ENCODE results near the gene MARF1. TPM values are rescaled to one million over a fixed set of nuclear protein-coding genes. Genes with fewer than 3 reads are reported as not detected.

MARF1 gene
- total and polyA plus RNA-seq, 3 donors from 2014 or later = 30.9 to 57.9 (median 49.7) TPM

DNA sequence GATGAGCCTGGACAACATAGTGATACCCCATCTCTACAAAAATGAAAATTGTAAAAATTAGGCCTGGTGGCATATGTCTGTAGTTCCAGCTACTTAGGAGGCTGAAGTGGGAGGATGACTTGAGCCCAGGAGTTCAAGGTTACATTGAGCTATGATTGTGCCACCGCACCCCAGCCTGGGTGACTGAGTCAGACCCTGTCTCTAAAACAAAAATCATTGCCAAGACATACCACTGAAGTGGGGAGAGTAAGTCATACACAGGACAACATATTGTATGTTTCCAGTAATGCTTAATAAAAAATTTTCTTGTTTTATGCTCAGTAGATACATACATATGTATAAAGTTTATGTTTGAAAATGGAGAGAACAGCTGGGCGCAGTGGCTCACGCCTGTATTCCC lies 46.3 kb upstream of the MARF1 start:
- Histone ChIP-seq H3K36me3 (ENCODE audit: low read depth, missing control alignments) (no peaks in the 10 kb centered on the region), H3K27me3 (no peaks in the 10 kb centered on the region), H3K9me3 (no peaks in the 10 kb centered on the region), H3K4me3 (no peak overlapping the region), H3K4me1 (no peaks in the 10 kb centered on the region), H3K27ac (no peak overlapping the region)
- no peak for DNase-seq
- intact Hi-C loops (cut with DNase I; ENCODE audit: low total_unique reads) = no loop called here
- WGBS, 2 donors = 80 to 84% methylated on average over 3 of the region's 3 CpGs
- TF ChIP-seq, protein P1, sequence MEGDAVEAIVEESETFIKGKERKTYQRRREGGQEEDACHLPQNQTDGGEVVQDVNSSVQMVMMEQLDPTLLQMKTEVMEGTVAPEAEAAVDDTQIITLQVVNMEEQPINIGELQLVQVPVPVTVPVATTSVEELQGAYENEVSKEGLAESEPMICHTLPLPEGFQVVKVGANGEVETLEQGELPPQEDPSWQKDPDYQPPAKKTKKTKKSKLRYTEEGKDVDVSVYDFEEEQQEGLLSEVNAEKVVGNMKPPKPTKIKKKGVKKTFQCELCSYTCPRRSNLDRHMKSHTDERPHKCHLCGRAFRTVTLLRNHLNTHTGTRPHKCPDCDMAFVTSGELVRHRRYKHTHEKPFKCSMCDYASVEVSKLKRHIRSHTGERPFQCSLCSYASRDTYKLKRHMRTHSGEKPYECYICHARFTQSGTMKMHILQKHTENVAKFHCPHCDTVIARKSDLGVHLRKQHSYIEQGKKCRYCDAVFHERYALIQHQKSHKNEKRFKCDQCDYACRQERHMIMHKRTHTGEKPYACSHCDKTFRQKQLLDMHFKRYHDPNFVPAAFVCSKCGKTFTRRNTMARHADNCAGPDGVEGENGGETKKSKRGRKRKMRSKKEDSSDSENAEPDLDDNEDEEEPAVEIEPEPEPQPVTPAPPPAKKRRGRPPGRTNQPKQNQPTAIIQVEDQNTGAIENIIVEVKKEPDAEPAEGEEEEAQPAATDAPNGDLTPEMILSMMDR (IDR thresholded peaks at IDR 0.05) = no peak
- no peak for TF ChIP-seq POLR2A (IDR thresholded peaks at IDR 0.05)

DNA sequence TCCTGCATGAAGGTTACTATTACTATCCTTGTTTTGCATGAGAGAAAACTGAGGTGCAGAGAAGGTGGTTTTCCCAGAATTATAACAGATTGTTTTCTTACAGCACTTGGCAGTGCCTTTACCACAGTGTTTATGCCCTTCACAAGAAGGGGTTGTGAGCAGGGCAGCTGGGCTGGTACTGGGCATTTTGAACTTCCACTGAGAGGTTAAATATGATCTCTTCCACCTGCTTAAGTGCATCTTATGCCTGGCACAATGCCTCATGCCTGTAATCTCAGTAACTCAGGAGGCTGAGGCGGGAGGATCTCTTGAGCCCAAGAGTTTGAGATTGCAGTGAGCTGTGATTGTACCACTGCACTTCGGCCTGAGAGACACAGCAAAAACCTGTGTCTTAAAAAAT lies 43.3 kb upstream of the MARF1 start:
- DNase-seq = no peak
- no peak overlapping the region for H3K27ac ChIP-seq
- TF ChIP-seq, protein P1 (IDR thresholded peaks at IDR 0.05) = no peak
- no peak for TF ChIP-seq POLR2A (IDR thresholded peaks at IDR 0.05)
- H3K36me3 ChIP-seq (ENCODE audit: low read depth, missing control alignments) = no peaks in the 10 kb centered on the region
- no peak overlapping the region for H3K4me3 ChIP-seq
- H3K9me3 ChIP-seq = no peaks in the 10 kb centered on the region
- H3K4me1 ChIP-seq = peaks cover 3% of the 10 kb centered on the region
- H3K27me3 ChIP-seq = no peaks in the 10 kb centered on the region
- intact Hi-C loops (cut with DNase I; ENCODE audit: low total_unique reads) = no loop called here
- 76 to 79% methylated on average over 2 of the region's 2 CpGs for WGBS, 2 donors

DNA sequence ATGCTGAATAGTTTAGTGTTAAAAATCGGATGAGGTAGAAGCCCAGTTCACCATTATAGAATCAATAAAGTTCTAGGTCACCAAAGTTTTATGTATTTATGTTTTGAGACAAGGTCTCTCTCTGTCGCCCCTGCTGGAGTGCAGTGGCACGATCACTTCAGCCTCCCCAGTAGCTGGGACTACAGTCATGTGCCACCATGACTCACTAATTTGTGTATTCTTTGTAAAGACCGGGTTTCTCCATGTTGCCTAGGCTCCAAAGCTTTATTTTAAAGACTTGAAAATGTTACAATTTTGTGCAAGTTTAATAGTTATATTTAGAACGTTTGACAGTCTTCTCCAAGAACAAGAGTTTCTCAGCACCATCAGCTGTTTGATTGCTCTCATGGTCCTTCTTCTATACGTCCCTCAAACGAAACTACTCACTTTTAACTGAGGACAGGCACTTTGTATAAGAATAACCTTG lies 39.2 kb upstream of the MARF1 start:
- H3K27ac ChIP-seq = no peak overlapping the region
- DNase-seq = peak; percentile 70
- no peaks in the 10 kb centered on the region for H3K27me3 ChIP-seq
- no peaks in the 10 kb centered on the region for H3K9me3 ChIP-seq
- WGBS, 2 donors = 44 to 48% methylated on average over 7 of the region's 7 CpGs
- intact Hi-C loops (cut with DNase I; ENCODE audit: low total_unique reads) = no loop called here
- H3K36me3 ChIP-seq (ENCODE audit: low read depth, missing control alignments) = no peaks in the 10 kb centered on the region
- H3K4me1 ChIP-seq = peaks cover 3% of the 10 kb centered on the region
- no peak for TF ChIP-seq POLR2A (IDR thresholded peaks at IDR 0.05)
- TF ChIP-seq, protein P1 (IDR thresholded peaks at IDR 0.05) = peak; percentile 20 to 44 (median 43)
- H3K4me3 ChIP-seq = no peak overlapping the region

- 88 to 98% methylated on average over 5 of the region's 5 CpGs for WGBS, 2 donors
Observed at GRCh38 chr16:15677447-15677846, 34.5 kb upstream of the MARF1 start.

GRCh38 chr16:15676506-15676905 lies 33.6 kb upstream of the MARF1 start:
- Histone ChIP-seq H3K27ac (no peak overlapping the region), H3K4me1 (peaks cover 11% of the 10 kb centered on the region), H3K36me3 (ENCODE audit: low read depth, missing control alignments) (no peaks in the 10 kb centered on the region), H3K9me3 (no peaks in the 10 kb centered on the region), H3K4me3 (no peak overlapping the region), H3K27me3 (no peaks in the 10 kb centered on the region)
- no peak for DNase-seq
- TF ChIP-seq POLR2A (IDR thresholded peaks at IDR 0.05) = no peak
- TF ChIP-seq, protein P1 (IDR thresholded peaks at IDR 0.05) = no peak
- intact Hi-C loops (cut with DNase I; ENCODE audit: low total_unique reads) = no loop called here
- 76 to 87% methylated on average over 9 to 10 of the region's 10 CpGs for WGBS, 2 donors

More at GRCh38 chr16:15677447-15677846, 34.5 kb upstream of the MARF1 start:
- Histone ChIP-seq H3K4me3 (no peak overlapping the region), H3K4me1 (peaks cover 11% of the 10 kb centered on the region), H3K27ac (no peak overlapping the region), H3K9me3 (no peaks in the 10 kb centered on the region), H3K27me3 (no peaks in the 10 kb centered on the region), H3K36me3 (ENCODE audit: low read depth, missing control alignments) (no peaks in the 10 kb centered on the region)
- DNase-seq = no peak
- intact Hi-C loops (cut with DNase I; ENCODE audit: low total_unique reads) = no loop called here
- TF ChIP-seq, protein P1 (IDR thresholded peaks at IDR 0.05) = no peak
- TF ChIP-seq POLR2A (IDR thresholded peaks at IDR 0.05) = no peak
